ENCODE data around the gene CAP2.

CAP2 gene, protein sequence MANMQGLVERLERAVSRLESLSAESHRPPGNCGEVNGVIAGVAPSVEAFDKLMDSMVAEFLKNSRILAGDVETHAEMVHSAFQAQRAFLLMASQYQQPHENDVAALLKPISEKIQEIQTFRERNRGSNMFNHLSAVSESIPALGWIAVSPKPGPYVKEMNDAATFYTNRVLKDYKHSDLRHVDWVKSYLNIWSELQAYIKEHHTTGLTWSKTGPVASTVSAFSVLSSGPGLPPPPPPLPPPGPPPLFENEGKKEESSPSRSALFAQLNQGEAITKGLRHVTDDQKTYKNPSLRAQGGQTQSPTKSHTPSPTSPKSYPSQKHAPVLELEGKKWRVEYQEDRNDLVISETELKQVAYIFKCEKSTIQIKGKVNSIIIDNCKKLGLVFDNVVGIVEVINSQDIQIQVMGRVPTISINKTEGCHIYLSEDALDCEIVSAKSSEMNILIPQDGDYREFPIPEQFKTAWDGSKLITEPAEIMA

DNA sequence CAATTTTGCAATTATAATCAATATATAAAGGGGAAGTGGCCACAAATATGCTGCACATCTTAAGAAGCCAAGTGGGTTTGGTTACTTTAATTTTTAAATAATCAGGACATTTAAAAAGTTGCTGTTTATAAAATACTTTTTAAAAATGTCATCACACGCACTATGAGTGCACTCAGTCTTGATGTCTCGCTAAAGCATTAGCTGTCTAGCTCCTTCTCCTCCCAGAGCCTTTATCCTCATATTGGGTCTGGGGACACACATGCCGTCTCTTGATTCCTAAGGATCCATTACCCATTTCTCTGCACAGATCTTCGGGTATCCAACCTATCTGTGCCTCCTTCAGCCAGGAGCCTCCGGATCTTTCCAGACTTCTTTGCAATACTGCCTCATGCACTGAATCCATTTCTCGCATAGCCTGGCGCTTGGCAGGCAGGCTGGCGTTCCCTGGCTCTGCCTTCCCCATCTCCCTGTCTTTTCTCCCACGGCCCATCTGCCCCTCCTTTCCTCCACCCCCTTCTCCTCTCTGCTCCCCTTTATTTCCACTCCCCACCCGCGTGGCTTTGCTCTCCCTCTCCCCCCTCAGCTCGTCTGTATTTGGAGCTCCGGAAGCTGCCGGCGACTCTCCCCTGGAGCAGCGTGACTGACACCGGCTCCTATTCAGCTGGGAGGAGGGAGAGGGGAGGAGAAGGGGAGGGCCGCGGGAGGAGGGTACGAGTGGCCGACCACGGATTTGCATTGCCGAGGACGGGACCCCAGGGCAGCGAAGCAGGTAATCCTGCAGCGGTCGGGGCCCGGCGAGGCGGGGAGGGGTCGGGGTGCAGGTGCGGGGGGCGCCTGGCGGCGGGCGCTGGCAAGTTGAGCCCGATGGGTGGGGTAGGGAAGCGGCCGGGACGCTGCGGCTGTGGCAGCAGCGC lies at the start of gene CAP2:
Gene CAP2 (plus strand): TSS at position 618 of the 914 bp plus-strand sequence. CDS start 27,961 bp downstream, outside the sequence.
- DNase-seq (ENCODE audit: low read depth) = no peak

DNA sequence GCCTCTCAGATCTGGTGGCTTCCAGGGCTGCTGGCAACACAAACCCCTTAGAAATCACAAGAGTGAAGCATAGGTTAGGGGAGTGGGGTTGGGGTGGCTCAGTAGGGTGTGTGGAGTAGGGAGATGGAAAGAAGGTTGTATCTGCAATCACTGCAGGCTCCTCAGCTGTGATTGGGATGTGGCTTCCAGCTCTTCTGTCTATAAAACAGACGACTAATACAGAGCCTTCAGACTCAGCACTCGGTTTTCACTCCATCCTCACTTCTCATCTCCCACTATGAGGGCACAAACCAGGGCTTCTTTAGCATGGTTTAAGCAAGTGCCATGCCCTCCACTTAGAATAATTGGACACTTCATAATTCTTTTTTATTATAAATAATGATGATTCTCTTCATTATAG lies 46.4 kb upstream of the CAP2 start:
- no peak for DNase-seq (ENCODE audit: low read depth)

- DNase-seq (ENCODE audit: low read depth) = no peak
Measured at GRCh38 chr6:17349427-17349826, 44.0 kb upstream of the CAP2 start.

DNA sequence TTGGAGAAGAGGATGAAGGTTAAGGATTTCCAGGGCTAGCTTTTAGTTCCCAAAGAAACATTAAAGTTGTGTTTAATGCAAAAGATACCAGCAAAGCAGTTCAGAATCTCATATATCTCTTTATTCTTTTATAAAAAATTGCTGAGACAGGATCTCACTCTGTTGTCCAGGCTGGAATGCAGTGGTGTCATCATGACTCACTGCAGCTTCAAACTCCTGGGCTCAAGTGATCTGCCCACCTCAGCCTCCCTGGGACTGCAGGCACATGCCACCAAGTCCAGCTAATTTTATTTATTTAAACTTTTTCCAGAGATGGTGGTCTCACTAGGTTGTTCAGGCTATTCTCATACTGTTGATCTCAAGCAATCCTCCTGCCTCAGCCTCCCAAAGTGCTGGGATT lies 41.1 kb upstream of the CAP2 start:
- no peak for DNase-seq (ENCODE audit: low read depth)

GRCh38 chr6:17353440-17354175 lies 39.8 kb upstream of the CAP2 start:
- no peak for DNase-seq (ENCODE audit: low read depth)

DNA sequence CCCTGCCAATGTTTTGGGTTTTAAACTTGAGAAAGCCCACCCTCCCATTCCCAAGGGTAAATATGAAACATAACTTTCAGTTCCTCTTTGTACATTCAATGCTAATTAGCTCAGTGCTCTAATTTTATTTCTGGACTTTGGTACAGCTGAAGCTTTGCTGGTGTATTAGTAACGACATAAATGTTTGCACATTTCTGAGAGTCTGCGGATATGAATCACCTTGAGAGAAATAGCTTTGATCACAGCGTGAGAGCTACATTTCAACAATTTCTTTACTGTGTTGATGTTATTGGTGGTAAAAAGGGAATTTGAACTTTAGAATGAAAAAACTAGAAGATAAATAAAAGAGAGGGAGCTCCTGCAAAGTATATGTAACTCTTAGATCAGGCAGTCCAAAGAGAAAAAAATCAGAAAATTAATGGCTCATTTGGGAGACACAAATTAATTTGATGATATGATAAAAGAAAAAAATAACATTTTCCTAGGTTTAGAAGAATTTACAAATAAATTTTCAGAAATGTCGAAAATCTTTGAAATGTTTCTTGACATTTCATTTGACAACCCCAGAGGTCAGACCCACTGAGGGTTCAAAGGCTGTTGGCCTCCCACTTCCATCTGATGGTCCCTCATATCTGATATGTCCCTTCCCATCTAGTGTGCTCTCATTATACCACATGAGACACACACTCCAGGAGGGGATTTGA lies 38.5 kb upstream of the CAP2 start:
- DNase-seq (ENCODE audit: low read depth) = no peak

- DNase-seq (ENCODE audit: low read depth) = no peak
Measured at GRCh38 chr6:17355404-17355774, 38.0 kb upstream of the CAP2 start.

DNA sequence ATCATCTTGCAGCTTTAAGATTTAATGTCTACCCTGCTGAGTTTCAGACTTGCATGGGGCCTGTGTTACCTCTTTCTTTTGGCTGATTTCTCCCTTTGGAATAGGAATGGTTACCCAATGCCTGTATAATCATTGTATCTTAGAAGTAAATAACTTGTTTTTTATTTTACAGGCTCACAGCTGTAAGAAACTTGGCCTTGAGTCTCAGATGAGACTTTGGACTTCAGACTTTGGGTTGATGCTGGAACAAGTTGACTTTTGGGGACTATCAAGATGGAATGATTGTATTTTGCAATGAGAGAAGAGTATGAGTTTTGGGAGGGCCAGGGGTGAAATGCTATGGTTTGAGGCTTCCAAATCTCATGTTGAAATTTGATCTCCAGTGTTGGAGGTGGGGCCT lies 34.9 kb upstream of the CAP2 start:
- no peak for DNase-seq (ENCODE audit: low read depth)

DNA sequence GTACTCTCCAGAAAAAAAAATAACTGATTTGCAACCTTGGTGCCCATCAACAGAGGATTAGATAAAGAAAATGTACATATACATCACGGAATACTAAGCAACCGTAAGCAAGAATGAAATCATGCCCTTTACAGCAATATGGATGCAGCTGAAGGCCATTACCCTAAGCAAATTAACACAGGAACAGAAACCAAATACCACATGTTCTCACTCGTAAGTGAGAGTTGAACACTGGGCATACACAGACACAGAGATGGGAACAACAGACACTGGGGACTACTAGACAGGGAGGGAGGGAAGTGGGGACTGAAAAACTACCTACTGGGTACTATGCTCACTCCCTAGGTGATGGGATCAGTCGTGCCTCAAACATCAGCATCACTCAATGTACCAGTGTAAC lies 32.8 kb upstream of the CAP2 start:
- no peak for DNase-seq (ENCODE audit: low read depth)

GRCh38 chr6:17361013-17361412 lies 32.4 kb upstream of the CAP2 start:
- DNase-seq (ENCODE audit: low read depth) = no peak

DNA sequence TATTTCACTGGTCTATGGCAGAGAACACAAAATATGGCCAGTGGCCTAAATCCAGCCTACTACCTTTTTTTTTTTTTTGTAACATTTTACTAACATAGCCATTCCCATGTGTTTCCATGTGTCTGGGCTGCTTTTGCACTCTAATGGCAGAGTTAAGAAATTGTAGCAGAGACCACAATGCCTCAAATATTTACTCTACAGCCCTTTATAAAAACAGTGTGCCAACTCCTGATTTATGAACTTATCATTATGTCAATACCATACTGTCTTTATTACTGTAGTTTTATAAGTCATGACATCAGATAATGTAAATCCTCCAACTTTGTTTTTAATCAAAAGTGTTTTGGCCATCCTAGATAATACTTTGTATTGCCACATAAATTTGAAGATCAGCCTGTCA lies 27.4 kb upstream of the CAP2 start:
- DNase-seq (ENCODE audit: low read depth) = no peak

GRCh38 chr6:17367868-17368267 lies 25.5 kb upstream of the CAP2 start:
- DNase-seq (ENCODE audit: low read depth) = no peak

DNA sequence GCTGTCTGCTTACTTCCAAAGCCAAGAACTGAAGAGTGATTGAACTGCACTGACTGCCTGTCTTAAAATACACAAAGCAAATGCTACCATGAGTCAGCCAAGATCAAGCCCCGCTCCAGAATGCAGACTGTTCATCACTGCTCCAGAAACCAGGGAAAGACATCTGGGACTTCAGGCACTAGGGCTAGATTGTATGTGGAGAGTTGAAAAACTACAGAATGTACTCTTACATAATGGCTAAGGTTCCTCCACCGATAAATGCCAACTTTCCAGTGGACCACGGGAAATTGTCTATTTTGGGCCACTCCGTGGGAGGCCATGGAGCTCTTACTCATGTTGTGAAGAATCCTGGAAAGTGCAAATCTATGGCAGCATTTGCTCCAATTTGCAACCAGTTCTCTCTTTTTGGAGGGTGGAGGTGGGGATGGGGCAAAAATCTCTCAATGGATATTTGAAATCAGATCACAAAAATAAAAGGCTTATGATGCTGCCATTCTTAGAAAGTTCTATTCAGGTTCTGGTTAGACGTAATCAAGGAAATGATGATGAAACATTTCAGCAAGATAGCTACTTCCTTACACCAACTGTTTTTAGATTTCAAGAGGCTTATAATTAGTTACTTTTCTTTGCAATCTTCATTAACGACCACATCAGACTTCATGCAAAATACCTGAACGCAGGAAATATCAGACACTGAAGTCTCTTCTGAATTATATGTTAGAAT lies 11.8 kb upstream of the CAP2 start:
- no peak for DNase-seq (ENCODE audit: low read depth)

DNA sequence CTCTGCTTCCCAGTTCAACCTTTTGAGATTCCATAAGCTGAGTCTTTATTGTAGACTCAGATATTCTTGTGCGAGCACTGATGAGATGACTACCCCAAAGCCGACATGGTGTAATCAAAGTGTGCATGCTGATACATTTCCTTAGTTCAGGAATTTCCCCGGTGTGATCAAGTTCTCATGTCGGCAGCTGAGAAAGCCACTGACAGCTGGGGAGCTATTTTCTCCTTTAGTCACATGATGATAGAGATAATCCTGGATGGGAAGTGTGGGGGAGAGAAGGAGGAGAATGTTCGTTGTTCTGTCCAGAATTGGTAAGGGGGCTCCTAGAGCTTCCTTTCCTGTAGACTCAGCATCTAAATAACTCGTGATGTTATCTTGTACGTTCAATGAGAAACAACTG lies 7.7 kb upstream of the CAP2 start:
- DNase-seq (ENCODE audit: low read depth) = no peak

DNA sequence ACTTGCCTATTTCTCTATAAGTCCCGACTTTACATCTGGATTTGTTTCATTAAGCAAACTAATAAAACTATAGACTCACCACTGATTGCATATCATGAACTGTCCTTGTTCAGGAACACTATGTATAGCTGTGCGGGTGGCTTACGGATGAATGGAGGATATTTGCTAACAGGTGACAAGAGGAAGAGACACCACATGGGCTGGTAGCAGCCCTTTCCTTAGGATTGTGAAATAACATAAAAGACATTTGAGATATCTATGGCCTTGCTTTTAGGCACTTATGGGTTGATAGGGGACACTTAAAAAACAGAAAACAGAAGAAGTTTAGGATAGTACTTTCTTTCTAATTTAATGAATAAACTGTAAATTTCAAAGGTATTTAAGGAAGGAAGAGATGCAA lies 5.0 kb upstream of the CAP2 start:
- no peak for DNase-seq (ENCODE audit: low read depth)

DNA sequence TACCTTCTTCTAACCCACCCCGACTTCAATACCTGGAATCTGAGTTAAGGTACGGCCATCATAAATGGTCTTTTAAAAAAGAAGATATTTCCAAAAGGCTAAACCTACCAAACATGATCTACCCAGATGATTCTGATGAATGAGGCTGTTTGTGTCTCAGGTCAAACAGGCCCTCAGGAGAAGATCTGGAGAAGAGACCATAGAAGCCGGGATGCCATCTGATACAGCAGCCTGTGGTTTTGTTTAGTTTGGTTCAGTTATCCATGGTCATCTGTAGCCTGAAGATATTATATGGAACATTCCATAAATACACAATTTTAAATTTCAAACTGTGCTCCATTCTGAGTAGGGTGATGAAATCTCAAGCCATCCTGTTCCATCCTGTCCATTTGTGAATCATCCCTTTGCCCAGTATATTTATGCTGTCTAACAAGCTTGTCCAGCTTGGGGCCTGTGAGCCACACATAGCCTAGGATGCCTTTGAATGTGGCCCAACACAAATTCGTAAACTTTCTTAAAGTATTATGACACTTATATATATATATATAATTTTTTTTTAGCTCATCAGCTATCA lies 4.0 kb upstream of the CAP2 start:
- no peak for DNase-seq (ENCODE audit: low read depth)

DNA sequence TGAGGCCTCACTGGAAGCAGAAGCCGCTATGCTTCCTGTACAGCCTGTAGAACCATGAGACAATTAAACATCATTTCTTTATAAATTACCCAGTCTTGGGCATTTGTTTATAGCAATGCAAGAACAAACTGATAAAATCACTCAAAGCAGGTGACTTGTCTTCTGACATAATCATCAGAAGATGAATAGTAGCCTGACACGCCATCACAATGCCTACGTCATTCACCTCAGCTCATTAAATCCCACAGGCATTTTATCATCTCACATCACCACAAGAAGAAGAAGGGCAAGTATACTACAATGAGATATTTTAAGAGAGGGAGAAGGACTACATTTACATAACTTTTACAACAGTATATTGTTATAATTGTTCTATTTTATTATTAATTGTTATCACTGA lies 3.1 kb upstream of the CAP2 start:
- DNase-seq (ENCODE audit: low read depth) = no peak

- no peak for DNase-seq (ENCODE audit: low read depth)
Measured at GRCh38 chr6:17391976-17392375, 1.4 kb upstream of the CAP2 start.

- no peak for DNase-seq (ENCODE audit: low read depth)
Measured at GRCh38 chr6:17393892-17394631, 667 bp downstream of the CAP2 start.

DNA sequence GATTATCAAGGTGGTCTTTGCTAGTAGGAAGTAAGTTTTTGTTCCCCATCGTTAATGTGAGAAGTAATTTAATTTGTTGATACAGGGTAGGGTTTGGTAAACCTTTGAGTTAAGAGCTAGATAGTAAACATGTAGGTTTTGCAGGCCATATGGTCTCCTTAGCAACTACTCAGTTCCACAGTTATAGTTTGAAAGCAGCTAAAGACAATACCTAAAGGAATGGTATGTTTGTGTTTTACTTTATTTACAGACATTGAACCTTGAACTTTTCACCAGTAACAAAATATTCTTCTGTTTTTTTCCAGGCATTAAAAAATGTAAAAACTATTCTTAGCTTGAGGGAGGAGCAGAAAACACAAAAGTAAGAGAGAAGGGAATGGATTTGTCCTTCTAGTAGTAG lies 1.7 kb downstream of the CAP2 start:
- DNase-seq (ENCODE audit: low read depth) = no peak
